ENCODE data around the gene GPR155.

GPR155 gene, protein sequence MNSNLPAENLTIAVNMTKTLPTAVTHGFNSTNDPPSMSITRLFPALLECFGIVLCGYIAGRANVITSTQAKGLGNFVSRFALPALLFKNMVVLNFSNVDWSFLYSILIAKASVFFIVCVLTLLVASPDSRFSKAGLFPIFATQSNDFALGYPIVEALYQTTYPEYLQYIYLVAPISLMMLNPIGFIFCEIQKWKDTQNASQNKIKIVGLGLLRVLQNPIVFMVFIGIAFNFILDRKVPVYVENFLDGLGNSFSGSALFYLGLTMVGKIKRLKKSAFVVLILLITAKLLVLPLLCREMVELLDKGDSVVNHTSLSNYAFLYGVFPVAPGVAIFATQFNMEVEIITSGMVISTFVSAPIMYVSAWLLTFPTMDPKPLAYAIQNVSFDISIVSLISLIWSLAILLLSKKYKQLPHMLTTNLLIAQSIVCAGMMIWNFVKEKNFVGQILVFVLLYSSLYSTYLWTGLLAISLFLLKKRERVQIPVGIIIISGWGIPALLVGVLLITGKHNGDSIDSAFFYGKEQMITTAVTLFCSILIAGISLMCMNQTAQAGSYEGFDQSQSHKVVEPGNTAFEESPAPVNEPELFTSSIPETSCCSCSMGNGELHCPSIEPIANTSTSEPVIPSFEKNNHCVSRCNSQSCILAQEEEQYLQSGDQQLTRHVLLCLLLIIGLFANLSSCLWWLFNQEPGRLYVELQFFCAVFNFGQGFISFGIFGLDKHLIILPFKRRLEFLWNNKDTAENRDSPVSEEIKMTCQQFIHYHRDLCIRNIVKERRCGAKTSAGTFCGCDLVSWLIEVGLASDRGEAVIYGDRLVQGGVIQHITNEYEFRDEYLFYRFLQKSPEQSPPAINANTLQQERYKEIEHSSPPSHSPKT

DNA sequence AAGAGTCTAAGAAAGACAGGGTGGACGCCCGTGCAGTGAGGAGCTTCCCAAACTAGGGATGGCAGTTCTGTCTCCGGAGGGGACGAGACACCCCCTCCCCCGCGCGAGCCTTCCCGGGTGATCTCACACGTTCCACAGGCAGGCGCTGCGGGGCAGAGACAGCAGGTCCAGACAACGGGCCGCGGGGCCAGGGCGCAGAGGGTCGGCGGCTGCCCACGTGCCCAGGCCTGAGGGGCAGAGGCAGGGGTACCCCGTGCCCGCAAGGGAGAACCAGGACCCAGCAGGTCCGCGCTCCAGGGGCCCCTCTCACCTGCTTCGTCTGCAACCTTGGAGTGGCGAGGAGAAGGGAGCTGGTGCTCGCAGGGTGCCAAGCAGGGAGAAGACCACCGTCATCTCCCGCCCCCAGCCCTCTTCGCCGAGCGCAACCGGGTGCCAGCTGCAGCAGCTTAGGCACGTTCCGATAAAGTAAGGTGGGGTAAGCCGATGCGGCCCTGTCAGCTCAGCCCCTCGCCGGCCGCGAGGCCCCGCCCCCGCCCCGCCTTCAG, at the start of gene GPR155:
Gene GPR155 (minus strand): TSS at position 467 of the 545 bp plus-strand sequence. CDS start 5,073 bp downstream, outside the sequence.
- DNase-seq, result peak; percentile 56

DNA sequence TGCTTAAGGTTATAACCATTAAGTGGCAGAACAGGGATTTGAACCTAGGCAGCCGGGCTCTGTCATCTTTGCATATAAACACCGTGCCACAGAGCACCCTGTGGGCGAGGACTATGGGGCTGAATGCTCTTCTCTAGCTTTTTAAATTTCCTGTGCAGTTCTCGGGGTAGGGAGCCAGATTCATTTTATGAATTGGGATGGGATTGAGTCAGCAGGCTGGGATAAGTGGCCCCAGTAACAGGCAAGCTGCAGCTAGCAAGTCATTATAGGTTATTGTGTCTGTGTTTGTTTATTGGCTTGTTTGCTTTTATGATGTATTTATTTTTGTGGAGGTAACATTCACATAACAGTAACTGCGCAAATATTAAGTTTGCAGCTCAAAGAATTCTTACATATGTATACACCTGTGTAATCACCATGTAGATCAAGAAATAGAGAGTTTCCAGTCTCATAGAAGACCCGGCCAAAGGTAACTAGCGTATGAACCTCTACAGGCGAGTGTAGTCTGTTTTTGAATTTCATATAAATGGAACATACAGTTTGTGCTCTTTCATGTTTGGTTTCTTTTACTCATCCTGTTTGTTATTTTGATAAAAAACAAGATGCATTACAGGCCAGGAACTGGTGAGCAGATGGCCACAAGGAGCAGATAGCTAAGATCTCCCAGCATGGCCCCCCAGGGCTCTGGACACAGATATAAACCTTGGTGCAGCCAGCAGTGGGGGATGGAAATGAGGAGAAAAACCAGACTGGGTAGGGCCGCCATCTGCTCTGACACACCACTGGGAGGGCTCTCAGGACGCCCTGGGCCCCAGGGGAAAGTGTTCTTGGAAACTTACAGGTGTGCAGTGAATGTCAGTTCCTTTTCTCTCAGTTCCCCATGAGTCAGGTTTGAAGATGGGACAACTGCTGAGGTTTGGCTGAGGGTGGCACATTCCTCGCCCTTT, 49.2 kb upstream of the GPR155 start:
- no peak for DNase-seq

DNA sequence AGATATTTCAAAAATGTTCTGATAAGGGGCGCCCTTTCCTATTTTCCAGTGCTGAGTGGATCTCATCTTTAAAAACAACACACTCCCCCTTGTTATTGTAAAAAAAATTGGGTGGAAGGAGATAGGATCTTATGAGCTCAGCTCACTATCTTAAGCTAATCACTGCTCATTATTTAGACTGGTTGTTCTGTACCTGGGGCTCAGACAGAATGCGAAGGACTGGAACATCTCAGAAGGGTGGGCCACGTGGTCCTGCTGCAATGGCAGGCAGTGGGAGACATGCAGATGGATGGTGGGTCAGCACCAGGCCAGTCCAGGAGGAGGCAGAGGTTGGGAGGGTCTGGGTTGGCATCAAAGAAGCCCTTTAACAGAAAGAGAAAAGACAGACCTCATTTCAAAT, 48.3 kb upstream of the GPR155 start:
- no peak for DNase-seq

DNA sequence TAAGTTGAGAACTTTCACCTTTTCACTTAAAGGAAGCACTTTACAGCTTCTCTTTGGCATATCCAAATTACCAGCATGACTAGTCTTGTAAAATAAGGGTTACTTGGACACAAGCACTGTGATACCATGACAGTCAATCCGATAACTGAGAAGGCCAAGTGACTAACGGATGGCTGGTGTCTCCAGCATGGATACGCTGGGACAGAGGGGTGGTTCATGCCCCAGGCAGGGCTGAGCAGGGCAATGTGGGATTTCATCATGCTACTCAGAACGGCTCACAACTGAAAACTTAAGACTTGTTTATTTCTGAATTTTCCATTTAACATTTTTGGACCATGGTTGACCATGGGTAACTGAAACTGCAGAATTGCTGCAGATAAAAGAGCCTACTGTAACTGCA, 43.1 kb upstream of the GPR155 start:
- no peak for DNase-seq

DNA sequence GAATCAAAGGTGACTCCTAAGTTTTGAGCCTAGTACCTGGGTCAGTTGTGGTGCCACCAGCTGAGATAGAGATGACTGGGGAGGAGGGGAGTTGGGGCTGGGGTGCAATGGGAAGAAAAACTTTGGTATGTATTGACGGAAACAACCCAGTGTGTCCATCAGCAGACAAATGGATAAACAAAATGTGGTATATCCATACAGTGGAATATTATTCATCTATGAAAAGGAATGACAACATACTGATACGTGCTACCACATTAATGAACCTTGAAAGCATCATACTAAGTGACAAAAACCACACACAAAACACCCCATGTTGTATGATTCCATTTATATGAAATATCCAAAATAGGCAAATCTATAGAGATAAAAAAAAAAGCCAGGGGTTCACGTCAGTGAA, 41.1 kb upstream of the GPR155 start:
- DNase-seq, result no peak

DNA sequence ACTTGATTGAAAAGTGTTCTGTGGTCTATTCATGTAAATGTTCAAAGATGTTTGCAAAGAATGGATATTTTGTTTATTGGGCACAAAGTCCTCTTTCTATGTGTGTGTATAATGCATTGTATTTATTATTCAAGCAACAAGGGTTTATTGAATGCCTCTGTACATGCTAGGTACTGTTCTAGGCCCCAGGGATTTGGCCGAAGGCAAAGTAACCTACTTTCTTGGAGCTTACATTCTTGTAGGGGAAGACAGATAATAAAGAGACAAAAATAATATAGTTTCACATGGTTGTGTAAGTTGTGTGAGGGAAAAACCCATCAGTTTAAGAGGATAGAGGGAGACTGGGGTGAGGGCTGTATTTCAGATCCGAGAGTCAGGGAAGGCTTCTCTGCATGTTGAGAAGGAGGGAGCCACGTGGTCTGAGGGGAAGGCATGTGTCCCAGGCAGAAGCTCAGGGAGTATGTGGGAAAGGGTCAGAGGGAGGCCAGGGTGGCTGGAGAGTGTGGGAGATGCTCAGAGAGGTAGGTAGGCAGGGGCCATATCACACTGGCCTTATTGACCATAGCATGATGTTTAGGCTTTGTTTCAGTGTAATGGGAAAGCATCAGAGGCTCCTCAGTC, 40.4 kb upstream of the GPR155 start:
- no peak for DNase-seq

DNA sequence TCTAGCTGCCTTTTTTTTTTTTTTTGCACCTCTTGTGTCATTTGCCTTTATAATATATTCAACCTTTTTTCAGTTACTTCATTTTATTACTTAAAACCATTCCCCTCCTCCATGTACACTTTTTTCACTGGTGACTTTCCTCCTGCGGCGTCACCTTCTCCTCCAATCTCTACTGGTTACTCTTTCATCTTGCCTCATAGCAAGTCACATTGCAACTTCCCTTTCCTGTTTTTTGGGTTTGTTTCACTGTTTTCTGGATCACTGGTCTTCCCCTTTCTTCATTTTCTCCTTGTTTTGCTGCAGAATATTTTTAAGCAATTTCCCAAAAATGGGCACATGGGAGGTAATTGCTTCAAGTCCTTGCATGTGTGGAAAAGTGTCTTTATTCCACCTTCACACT, 37.7 kb upstream of the GPR155 start:
- no peak for DNase-seq

DNA sequence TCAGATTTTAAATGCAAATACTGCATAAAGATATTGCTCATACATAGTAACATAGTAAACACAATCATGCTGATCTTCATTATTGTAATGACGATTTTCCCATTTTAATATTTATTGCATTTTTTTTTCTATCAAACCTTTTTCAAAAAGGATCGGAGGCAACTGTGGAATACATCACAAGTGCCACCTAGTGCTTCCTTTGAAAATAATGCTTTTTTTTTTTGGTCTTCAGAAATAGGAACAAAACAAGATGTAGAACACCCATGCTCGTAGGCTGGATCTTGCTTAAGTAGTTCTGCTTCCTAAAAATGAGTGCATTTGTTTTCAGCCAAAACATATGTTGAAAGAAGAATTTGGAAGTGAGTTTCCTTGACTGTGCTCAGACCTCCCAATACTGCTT, 35.7 kb upstream of the GPR155 start:
- no peak for DNase-seq

DNA sequence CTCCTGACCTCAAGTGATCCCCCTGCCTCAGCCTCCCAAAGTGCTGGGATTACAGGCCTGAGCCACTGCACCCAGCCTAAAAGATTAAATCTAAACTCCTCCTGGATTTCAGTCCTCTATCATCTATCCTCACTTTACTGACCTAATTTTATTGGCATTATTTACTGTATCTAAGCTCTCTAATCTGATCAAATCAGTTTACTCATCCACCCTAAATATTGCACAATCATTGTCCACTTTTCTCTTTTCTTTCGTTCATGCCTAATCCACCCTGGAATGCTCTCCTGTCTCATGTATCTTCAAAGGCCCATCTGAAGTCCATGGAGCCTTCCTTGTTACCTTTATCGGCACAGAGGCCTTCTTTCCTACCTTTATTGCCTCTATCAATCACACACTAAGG, 31.6 kb upstream of the GPR155 start:
- no peak for DNase-seq

DNA sequence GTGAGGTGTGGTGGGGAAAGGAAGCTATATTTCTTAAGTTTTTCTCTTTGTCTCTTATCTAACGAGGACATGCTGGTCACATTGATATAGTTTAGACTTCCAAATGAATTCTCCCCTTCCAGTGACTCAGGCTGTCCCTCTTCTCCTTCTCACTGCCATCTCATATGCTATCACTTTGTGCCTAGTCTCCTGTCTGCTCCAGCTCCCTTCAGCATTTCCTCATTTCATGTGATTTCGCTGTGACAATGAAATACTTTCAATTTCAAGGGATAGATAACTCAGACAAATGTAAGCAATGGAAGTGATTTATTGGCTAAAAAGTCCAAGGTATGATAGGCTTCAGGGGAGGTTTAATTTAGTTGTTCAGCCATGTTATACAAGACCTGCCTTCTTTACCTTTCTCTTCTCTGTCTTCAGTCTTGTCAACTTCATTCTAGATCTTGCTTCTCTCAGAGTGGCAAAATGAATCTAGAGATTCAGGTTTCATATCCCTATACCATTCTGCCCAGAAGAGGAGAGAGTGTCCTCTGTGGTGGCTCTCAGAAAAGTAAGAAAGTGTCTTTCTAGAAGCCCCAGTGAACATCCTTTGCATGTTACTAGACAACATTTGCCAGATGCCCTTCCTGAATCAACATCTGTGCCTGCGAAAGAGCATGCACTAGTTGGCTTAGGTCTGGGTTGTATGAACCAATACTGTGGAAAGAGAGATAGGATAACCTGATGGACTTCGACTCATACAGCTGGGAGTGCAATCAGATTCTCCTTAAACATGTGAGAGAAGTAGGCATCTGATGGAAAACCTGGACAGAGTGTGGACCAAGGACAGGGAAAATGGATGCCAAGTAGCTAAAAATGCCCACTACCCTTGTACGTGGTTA, 29.9 kb upstream of the GPR155 start:
- DNase-seq, result no peak

DNA sequence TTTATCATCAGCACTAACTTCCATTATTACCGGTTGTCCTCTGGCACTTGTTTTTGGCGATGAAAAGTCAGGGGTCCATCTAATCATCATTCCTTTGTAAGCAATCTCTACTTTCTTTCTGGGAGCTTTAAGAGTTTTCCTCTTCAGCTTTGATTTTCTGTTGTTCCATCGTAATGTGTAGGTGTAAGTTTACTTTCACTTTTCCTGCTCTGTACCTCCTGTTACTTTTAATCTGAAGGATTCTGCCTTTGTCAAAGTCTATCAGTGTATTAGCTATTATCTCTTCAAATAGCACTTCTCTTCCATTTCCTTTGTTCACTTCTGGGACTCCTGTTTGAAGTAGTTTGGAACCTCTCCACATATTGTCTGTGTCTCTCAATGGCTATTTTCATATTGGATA, 25.5 kb upstream of the GPR155 start:
- DNase-seq, result no peak

DNA sequence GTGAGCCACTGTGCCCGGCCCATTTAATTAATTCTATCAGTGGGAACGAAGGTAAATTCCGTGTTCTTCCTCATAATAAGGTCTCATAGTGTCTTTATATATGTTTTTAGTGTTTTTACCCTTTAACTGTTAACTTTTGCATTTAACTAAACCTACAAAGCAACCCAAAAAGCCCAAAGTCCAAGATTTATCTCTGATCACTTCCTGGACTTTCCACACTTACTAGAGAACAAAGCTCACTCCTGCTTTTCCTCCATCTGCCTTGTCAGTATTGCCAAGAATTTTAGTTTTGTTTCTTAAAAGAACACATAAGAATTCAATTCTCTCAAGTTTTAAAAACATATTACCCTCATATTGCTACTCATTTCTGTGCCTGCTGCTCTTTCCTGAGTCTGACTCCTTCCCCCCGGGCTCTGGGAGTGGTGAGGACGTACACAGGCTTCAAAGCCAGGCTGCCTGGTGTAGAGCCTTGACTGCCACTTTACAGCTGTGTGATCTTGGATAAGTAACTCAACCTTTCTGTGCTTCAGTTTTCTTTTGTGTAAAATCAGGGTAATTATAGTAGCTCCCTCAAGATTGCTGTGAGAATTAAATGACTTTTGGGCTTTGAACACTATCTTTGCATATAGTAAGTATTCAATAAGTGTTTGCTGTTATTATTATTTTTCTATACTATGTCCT, 24.9 kb upstream of the GPR155 start:
- DNase-seq, result no peak

DNA sequence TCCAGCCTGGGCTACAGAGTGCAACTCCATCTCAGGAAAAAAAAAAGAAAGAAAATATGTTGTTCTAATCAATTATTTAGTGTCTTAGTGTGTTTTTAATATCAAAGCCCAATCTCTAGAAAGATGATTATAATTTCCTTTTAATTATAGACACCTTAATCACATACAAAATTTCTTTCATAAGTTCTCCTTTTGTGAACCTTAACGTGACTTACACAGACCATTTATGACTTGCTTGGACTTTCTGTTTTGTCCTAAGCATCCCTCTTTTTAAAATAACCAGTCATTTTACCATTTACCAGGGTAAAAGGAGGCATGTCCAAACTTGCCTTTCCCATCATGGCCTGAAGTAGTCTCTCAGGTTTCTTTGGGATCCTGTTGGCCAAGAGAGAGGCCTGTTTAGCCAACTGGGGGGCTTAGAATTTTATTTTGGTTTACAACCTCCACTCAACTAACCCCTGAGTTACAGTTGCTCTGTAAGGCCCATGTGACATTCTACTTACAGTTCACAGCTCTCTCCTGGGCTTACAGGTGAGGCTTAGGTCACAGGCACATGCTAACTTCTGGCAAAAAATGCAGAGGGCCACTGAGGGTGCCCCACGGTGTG, 23.9 kb upstream of the GPR155 start:
- DNase-seq, result no peak

DNA sequence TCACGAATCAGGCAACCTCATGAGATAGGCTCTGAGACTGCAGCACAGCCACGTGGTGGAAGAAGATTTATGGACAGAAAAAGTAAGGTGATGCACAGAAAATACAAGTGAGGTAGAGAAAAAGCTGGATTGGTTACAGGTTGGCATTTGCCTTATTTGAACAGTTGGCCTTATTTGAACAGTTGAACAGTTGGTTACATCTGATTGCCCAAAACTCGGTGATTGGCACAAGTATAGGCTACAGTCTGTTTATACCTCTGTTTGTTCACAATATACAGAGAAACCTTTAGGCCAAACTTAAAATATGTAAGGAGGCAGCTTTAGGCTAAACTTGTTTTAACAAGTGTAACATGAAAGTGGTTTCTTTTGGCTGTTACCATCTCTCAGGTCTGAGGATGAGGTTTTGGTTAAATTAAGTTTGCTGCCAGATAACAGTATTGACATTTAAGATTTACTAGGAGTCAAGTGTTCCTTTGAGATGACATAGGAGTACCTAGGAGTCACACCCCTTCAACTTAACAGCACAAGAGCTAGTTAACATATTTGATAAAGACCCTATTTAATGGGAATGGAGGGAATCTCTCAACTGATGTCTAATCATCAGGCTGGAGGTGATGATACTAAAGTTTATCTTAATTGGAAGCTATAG, 16.5 kb upstream of the GPR155 start:
- no peak for DNase-seq

DNA sequence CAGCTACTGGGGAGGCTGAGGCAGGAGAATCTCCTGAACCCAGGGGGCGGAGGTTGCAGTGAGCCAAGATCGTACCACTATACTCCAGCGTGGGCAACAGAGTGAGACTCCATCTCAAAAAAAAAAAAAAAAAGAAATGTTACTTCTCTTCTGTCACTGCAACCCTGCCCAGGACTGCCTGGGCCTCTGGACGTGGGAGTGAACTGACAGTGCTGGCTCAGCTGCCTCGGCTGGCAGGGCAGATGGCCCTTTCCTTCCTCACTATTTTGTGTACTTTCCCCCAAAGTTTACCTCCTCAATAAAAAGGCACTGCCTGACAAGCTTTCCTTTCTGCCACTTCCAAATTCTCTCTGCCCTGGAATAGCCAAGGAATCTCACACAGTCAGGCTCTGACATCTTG, 12.5 kb upstream of the GPR155 start:
- no peak for DNase-seq

DNA sequence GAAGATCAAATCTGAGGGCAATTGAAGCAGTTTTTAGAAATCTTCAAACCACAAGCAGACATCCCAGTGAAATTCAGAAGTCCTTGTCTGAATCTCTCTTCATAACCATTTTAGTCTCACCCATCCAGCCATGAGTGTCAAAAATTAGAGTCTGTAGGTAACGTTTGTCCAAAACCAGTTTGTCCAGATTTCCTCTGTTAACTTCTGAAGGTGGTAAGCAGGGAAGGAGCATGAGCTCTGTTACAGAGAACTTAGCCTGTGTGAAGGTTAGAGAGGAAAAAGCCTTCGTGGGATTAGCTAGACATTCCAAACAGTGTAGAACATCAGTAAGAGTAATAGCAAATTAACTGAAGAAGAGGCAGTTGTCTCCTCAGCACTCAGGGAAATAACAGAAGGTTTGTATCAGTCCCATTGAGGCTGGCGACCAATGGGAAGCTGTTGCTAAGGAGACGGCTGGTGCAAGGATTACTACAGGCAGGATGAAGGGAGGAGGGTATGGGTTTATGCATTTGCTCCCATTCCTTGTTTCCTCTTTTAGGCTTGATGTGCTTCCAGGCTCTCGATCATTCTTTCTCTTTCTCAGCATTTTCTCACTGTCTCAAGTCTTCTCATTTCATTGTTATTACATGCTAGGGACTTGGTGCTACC, 8.7 kb upstream of the GPR155 start:
- DNase-seq, result no peak

DNA sequence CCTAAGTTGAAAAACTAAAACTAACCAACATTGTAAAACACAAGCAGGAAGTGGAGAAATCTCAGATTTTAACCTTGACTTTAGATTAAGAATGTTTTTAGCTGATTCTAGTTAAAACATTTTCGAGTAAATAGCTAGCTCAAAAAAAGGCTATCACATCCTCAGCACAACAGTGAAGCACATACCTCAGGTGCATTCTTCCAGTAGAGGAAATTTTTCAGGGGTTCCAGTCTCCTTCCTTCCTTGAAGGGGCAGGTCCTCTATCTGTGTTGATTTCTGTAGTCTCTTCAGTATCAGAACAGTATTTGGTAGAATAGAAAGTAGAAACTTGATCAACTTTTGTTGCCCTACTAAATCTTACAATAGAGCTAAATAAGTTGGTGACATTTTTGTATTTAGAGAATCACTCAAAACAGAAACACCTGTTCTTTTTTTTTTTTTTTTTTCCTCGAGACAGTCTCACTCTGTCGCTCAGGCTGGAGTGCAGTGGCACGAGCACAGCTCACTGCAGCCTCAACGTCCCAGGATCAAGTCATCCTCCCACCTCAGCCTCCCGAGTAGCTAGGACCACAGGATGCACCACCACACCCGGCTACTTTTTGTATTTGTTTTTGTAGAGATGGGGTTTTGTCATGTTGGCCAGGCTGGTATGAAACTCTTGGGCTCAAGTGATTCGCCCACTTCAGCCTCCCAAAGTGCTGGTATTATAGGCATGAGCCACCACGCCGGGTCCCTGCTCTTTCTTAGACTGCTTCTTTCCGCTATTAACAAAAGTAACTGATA, 6.9 kb upstream of the GPR155 start:
- no peak for DNase-seq

DNA sequence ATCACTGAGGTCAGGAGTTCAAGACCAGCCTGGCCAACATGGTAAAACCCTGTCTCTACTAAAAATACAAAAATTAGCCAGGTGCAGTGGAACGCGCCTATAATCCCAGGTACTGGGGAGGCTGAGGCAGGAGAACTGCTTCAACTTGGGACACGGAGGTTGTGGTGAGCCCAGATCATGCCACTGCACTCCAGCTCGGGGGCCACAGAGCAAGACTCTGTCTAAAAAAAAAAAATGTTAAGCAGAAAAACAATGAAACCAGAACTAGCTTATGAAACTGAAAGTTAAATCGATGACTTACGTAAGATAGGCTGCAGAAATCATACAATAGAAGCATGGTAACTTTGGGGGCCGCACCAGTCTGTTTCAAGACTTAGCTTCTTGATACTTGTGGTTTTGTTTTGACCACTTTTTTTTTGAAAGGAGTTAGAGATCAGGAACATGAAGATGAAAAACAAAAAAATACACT, 6.2 kb upstream of the GPR155 start:
- peak; percentile 70 for DNase-seq
